Measurements from ENCODE around the gene DIP2B.
"Not testable (repeated sequence)": the region's sequence is repeated elsewhere in the genome, so short reads cannot be mapped to it uniquely, and the experiment has no call there.

Gene DIP2B

GRCh38 chr12:50745861-50746260 is 241.1 kb downstream of the DIP2B start:
- no peak for DNase-seq

GRCh38 chr12:50746431-50746830 is 241.6 kb downstream of the DIP2B start:
- DNase-seq, result no peak

GRCh38 chr12:50747817-50748216 is 243.0 kb downstream of the DIP2B start:
- DNase-seq, result no peak

- no peak for DNase-seq
These were observed 244.7 kb downstream of the DIP2B start for GRCh38 chr12:50749459-50749882.

- DNase-seq, result no peak
These were observed 245.6 kb downstream of the DIP2B start for GRCh38 chr12:50750366-50750765.

- DNase-seq, result no peak
These were observed 247.3 kb downstream of the DIP2B start for GRCh38 chr12:50751948-50752721.

GRCh38 chr12:50753232-50753769 is 248.5 kb downstream of the DIP2B start:
- DNase-seq, result no peak

GRCh38 chr12:50763639-50764285 is 259.0 kb downstream of the DIP2B start, which contains the start of gene ATF1:
ATF1 (plus strand) TSS chr12:50764101; CDS start chr12:50780146, 16,045 bp downstream.
- peak; percentile 91 for DNase-seq

- peak; percentile 87 for DNase-seq
These were observed 259.7 kb downstream of the DIP2B start for GRCh38 chr12:50764286-50765094.

GRCh38 chr12:50765095-50765911 is 260.5 kb downstream of the DIP2B start:
- DNase-seq, result peak; percentile 56

- no peak for DNase-seq
These were observed 263.6 kb downstream of the DIP2B start for GRCh38 chr12:50768391-50768790.

GRCh38 chr12:50768813-50769212 is 264.0 kb downstream of the DIP2B start:
- not testable (repeated sequence) for DNase-seq

GRCh38 chr12:50771409-50771808 is 266.6 kb downstream of the DIP2B start:
- no peak for DNase-seq

- no peak for DNase-seq
These were observed 267.7 kb downstream of the DIP2B start for GRCh38 chr12:50772470-50772869.

GRCh38 chr12:50772877-50773276 is 268.1 kb downstream of the DIP2B start:
- DNase-seq, result no peak

GRCh38 chr12:50775251-50775650 is 270.5 kb downstream of the DIP2B start:
- DNase-seq, result no peak

- DNase-seq, result no peak
These were observed 272.3 kb downstream of the DIP2B start for GRCh38 chr12:50776749-50777728.

GRCh38 chr12:50778663-50779590 is 274.1 kb downstream of the DIP2B start:
- DNase-seq, result no peak

- no peak for DNase-seq
These were observed 275.2 kb downstream of the DIP2B start for GRCh38 chr12:50780013-50780412.

- DNase-seq, result no peak
These were observed 279.7 kb downstream of the DIP2B start for GRCh38 chr12:50784501-50784900.

All from CD4-positive, alpha-beta T cell treated with Interleukin-17A for 4 hours (primary cell).